ENCODE measurements around the gene DNHD1.

DNHD1 gene

DNA sequence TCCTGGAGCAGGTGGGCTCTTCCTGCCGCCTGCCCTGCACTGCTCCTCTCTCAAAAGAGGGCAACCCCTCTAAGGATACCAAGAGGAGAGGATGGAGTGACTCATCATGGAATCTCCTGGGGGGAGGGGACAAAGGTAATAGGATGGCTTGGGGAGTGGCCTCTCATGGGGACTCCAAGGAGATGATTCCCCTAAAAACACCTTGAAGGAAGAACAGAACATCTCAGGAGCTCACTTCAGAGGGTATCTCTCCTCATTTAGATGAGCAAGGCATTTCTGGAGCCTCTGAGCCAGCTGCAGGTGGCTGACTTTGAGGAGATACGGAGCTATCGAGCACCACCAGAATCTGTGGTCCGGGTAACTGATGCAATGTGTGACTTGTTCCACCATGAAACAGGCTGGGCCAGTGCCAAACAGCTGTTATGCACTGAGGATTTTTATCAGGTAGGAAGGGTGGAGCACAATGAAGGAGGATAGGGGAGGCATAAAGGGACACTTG lies 66.1 kb downstream of the DNHD1 start:
- Histone ChIP-seq H3K27ac (ENCODE audit: low read depth, low read length) (no peak overlapping the region), H3K4me3 (ENCODE audit: low read length) (no peak overlapping the region), H3K9me2 (replicated peaks; ENCODE audit: control insufficient read depth, low read length) (no peaks in the 10 kb centered on the region), H3K27me3 (ENCODE audit: control insufficient read depth, low read length) (no peaks in the 10 kb centered on the region), H3K4me2 (ENCODE audit: low read length) (no peak overlapping the region), H4K20me1 (ENCODE audit: control insufficient read depth, insufficient read depth, low read depth, low read length) (no peaks in the 10 kb centered on the region), H3K36me3 (ENCODE audit: control insufficient read depth, low read length) (no peaks in the 10 kb centered on the region), H3K4me1 (ENCODE audit: control insufficient read depth, low read length) (no peaks in the 10 kb centered on the region), H3K9me3 (ENCODE audit: control insufficient read depth, insufficient read depth, low read length) (no peaks in the 10 kb centered on the region), H3K79me2 (ENCODE audit: control insufficient read depth, low read length) (no peaks in the 10 kb centered on the region), H3F3A (ENCODE audit: control insufficient read depth, insufficient read depth) (no peaks in the 10 kb centered on the region)
- TF ChIP-seq CTCF (IDR thresholded peaks at IDR 0.05; ENCODE audit: low read depth, low read length, poor library complexity, severe bottlenecking) (no peak), EZH2phosphoT487 (IDR thresholded peaks at IDR 0.05; ENCODE audit: borderline replicate concordance, low read length) (no peak)

GRCh38 chr11:6563667-6564066 lies 66.6 kb downstream of the DNHD1 start:
- Histone ChIP-seq H3F3A (ENCODE audit: control insufficient read depth, insufficient read depth) (no peaks in the 10 kb centered on the region), H3K27me3 (ENCODE audit: control insufficient read depth, low read length) (no peaks in the 10 kb centered on the region), H4K20me1 (ENCODE audit: control insufficient read depth, insufficient read depth, low read depth, low read length) (no peaks in the 10 kb centered on the region), H3K9me3 (ENCODE audit: control insufficient read depth, insufficient read depth, low read length) (no peaks in the 10 kb centered on the region), H3K4me1 (ENCODE audit: control insufficient read depth, low read length) (no peaks in the 10 kb centered on the region), H3K4me3 (ENCODE audit: low read length) (no peak overlapping the region), H3K4me2 (ENCODE audit: low read length) (no peak overlapping the region), H3K9me2 (replicated peaks; ENCODE audit: control insufficient read depth, low read length) (no peaks in the 10 kb centered on the region), H3K36me3 (ENCODE audit: control insufficient read depth, low read length) (no peaks in the 10 kb centered on the region), H3K27ac (ENCODE audit: low read depth, low read length) (no peak overlapping the region), H3K79me2 (ENCODE audit: control insufficient read depth, low read length) (no peaks in the 10 kb centered on the region)
- TF ChIP-seq CTCF (IDR thresholded peaks at IDR 0.05; ENCODE audit: low read depth, low read length, poor library complexity, severe bottlenecking), result no peak
- no peak for TF ChIP-seq EZH2phosphoT487 (IDR thresholded peaks at IDR 0.05; ENCODE audit: borderline replicate concordance, low read length)

DNA sequence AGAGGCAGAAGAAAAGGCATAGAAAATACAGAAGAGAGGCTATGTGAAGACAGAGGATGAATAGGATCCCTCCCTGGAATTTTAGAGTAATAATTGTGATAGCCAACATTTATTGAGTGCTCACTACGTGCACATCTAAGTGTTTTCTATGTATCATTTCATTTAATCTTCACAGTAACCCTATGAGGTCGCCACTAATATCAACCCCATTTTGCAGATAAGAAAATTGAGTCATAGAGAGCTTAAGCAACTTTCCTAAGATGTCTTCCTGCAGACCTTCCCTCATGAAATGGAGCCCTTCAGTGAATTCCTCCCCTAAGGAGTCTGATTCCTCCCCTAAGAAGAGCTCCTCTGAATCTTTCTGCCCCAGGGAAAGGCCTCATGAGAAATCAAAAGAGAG lies 68.2 kb downstream of the DNHD1 start:
- Histone ChIP-seq H3K27ac (ENCODE audit: low read depth, low read length) (no peak overlapping the region), H3K27me3 (ENCODE audit: control insufficient read depth, low read length) (no peaks in the 10 kb centered on the region), H3K9me3 (ENCODE audit: control insufficient read depth, insufficient read depth, low read length) (no peaks in the 10 kb centered on the region), H3K4me3 (ENCODE audit: low read length) (no peak overlapping the region), H3K4me2 (ENCODE audit: low read length) (no peak overlapping the region), H3K4me1 (ENCODE audit: control insufficient read depth, low read length) (no peaks in the 10 kb centered on the region), H4K20me1 (ENCODE audit: control insufficient read depth, insufficient read depth, low read depth, low read length) (no peaks in the 10 kb centered on the region), H3K36me3 (ENCODE audit: control insufficient read depth, low read length) (no peaks in the 10 kb centered on the region), H3K9me2 (replicated peaks; ENCODE audit: control insufficient read depth, low read length) (no peaks in the 10 kb centered on the region), H3F3A (ENCODE audit: control insufficient read depth, insufficient read depth) (no peaks in the 10 kb centered on the region), H3K79me2 (ENCODE audit: control insufficient read depth, low read length) (no peaks in the 10 kb centered on the region)
- no peak for TF ChIP-seq EZH2phosphoT487 (IDR thresholded peaks at IDR 0.05; ENCODE audit: borderline replicate concordance, low read length)
- TF ChIP-seq CTCF (IDR thresholded peaks at IDR 0.05; ENCODE audit: low read depth, low read length, poor library complexity, severe bottlenecking), result no peak

Data from DOHH2 (cell line).